ENCODE measurements around the gene LINS1. TPM values are rescaled to one million over a fixed set of nuclear protein-coding genes. Genes with fewer than 3 reads are reported as not detected.

LINS1 gene
- total RNA-seq, 4 donors from 2014 or later = 32.9 to 63.0 (median 53.3) TPM

DNA sequence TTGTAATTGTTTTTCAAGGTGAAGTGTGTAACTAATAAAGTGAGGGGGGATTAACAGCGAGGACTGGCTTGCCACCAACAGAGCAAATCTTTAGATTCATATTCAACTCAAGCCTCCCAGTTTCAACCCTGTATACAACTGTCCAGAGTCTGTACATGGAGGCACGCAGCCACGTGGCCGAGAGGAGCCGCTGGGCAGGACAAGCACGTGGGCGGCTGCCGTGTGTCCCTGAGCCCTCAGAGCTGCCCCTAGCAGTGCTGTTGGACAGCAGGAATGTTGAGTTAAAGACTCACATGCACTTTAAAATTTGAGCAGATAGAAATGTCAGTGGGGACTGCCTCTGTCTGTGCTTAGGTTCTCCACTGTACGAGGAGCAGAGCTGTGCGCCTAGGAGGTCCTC, 29.8 kb upstream of the LINS1 start:
- intact Hi-C loops (cut with DNase I) = loop anchor here (5.0 kb wide), 1 partner anchor 375 kb away; no protein-coding TSS in a partner anchor
- Histone ChIP-seq H3K4me1 (peaks cover 0 to 14% of the 10 kb centered on the region in 2 donors), H3K27me3 (no peaks in the 10 kb centered on the region), H3K36me3 (peaks cover 7 to 8% of the 10 kb centered on the region in 2 donors), H3K4me3 (replicated peaks in 1 of 3) (no peak overlapping the region), H3K9me3 (no peaks in the 10 kb centered on the region), H3K27ac (no peak overlapping the region)
- no peak for TF ChIP-seq POLR2A (IDR thresholded peaks at IDR 0.05)
- TF ChIP-seq, protein P1, sequence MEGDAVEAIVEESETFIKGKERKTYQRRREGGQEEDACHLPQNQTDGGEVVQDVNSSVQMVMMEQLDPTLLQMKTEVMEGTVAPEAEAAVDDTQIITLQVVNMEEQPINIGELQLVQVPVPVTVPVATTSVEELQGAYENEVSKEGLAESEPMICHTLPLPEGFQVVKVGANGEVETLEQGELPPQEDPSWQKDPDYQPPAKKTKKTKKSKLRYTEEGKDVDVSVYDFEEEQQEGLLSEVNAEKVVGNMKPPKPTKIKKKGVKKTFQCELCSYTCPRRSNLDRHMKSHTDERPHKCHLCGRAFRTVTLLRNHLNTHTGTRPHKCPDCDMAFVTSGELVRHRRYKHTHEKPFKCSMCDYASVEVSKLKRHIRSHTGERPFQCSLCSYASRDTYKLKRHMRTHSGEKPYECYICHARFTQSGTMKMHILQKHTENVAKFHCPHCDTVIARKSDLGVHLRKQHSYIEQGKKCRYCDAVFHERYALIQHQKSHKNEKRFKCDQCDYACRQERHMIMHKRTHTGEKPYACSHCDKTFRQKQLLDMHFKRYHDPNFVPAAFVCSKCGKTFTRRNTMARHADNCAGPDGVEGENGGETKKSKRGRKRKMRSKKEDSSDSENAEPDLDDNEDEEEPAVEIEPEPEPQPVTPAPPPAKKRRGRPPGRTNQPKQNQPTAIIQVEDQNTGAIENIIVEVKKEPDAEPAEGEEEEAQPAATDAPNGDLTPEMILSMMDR (IDR thresholded peaks at IDR 0.05) = no peak
- 84 to 87% methylated on average over 10 of the region's 10 CpGs for WGBS, 2 donors
- no peak for DNase-seq

DNA sequence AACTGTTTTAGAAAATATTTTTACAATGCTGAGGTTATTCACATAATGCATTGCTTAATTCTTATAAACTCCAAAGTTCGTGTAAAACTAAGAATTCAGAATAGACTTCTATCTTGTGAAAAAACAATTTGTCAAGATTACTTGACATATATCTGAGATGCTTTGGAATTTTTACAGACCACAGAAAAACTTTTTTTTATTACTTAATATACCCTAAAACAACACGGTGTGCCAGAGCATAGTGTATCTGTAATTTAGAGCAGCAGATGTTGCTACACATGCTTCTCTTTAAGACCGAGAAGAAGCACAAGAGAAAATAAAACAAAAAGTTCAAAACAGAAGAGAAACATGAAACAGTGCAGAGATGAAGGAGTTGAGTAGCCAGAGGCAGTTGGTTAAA, 26.8 kb upstream of the LINS1 start:
- H3K27me3 ChIP-seq = no peaks in the 10 kb centered on the region
- 80 to 84% methylated on average over 3 of the region's 3 CpGs for WGBS, 2 donors
- DNase-seq = no peak
- no peak overlapping the region for H3K27ac ChIP-seq
- TF ChIP-seq, protein P1 (IDR thresholded peaks at IDR 0.05) = no peak
- no peak for TF ChIP-seq POLR2A (IDR thresholded peaks at IDR 0.05)
- H3K4me1 ChIP-seq = peaks cover 0 to 7% of the 10 kb centered on the region in 2 donors
- intact Hi-C loops (cut with DNase I) = loop anchor here (5.0 kb wide), 1 partner anchor 249 kb away; the partner anchor contains the start of gene ALDH1A3
- no peak overlapping the region for H3K4me3 ChIP-seq (replicated peaks in 1 of 3)
- no peaks in the 10 kb centered on the region for H3K9me3 ChIP-seq
- H3K36me3 ChIP-seq = peaks cover 7 to 8% of the 10 kb centered on the region in 2 donors

DNA sequence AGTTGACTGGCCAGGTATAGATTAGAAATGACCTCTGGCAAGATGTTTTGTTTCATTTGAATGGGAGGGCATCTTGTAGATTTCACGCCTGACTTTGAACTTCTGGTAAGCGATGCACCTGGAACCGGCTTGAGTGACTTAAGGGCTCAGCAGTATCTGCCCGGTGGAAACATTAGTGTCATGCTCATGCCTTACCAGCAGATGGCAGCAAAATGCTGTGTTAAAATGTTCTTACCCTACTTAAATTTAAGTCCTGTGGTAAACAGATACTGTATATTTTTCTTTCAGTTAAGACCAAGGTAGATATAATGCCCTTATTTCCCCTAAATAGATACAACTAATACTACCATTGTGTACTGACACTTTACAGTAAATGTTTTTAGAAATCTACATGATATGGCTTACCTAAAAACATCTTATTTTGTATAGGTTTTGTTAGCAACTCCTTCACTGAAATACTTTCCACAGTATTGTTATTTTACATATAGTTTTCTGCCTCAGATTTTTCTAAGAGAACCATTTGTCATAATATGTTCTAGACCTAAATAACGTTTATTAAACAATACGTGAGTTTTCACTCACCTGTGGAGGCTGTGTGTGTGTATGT, 25.9 kb upstream of the LINS1 start:
- H3K4me3 ChIP-seq (replicated peaks in 1 of 3) = no peak overlapping the region
- DNase-seq = peak; percentile 58 to 64
- no peak for TF ChIP-seq POLR2A (IDR thresholded peaks at IDR 0.05)
- TF ChIP-seq, protein P1 (IDR thresholded peaks at IDR 0.05) = peak; percentile 65 to 84 (median 74)
- H3K27me3 ChIP-seq = no peaks in the 10 kb centered on the region
- no peaks in the 10 kb centered on the region for H3K4me1 ChIP-seq
- H3K36me3 ChIP-seq = peaks cover 7 to 8% of the 10 kb centered on the region in 2 donors
- H3K27ac ChIP-seq = no peak overlapping the region
- intact Hi-C loops (cut with DNase I) = loop anchor here (5.0 kb wide), 1 partner anchor 249 kb away; the partner anchor contains the start of gene ALDH1A3
- WGBS, 2 donors = 33 to 36% methylated on average over 6 of the region's 6 CpGs
- no peaks in the 10 kb centered on the region for H3K9me3 ChIP-seq

DNA sequence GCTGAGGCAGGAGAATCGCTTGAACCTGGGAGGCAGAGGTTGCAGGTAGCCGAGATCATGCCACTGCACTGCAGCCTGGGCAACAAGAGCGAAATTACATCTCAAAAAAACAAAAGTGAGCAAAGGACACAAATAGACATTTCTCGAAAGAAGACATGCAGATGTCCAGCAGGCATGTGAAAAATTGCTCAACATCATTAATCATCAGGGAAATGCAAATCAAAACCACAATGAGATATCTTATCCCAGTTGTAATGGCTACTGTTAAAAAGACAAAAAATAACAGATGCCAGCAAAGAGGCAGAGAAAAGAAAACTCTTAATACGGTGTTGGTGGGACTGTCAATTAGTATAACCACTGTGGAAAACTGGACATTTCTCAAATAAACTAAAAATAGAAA, 21.3 kb upstream of the LINS1 start:
- Histone ChIP-seq H3K27me3 (no peaks in the 10 kb centered on the region), H3K27ac (no peak overlapping the region), H3K4me3 (replicated peaks in 1 of 3) (no peak overlapping the region), H3K9me3 (no peaks in the 10 kb centered on the region), H3K36me3 (no peaks in the 10 kb centered on the region), H3K4me1 (no peaks in the 10 kb centered on the region)
- no peak for DNase-seq
- 91 to 93% methylated on average over 5 of the region's 5 CpGs for WGBS, 2 donors
- TF ChIP-seq POLR2A (IDR thresholded peaks at IDR 0.05) = no peak
- TF ChIP-seq, protein P1 (IDR thresholded peaks at IDR 0.05) = no peak
- intact Hi-C loops (cut with DNase I) = no loop called here

DNA sequence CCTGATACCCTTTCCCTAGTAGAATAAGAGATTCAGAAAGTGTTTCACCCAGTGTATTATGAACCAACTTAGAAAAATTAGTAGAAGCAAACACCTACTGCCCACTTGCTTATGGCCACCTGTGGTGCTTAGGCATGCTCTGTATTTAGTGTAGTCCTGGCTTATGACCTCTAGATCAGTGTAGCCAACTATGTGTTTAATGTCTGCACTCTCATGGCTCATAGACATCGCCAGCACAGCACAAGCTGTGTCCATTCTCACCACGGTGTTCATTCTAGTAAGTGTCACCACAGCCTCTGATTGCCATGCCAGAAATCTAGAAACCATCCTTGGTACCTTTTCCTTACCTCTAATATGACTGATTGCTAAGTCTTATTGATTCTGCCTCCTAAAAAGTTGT, 14.7 kb upstream of the LINS1 start:
- no peak for DNase-seq
- H3K9me3 ChIP-seq = no peaks in the 10 kb centered on the region
- intact Hi-C loops (cut with DNase I) = no loop called here
- H3K4me3 ChIP-seq (replicated peaks in 1 of 3) = no peak overlapping the region
- no peaks in the 10 kb centered on the region for H3K4me1 ChIP-seq
- no peak for TF ChIP-seq POLR2A (IDR thresholded peaks at IDR 0.05)
- TF ChIP-seq, protein P1 (IDR thresholded peaks at IDR 0.05) = no peak
- H3K36me3 ChIP-seq = peaks cover 11 to 17% of the 10 kb centered on the region in 2 donors
- H3K27me3 ChIP-seq = no peaks in the 10 kb centered on the region
- H3K27ac ChIP-seq = no peak overlapping the region
- 90 to 98% methylated on average over 2 of the region's 2 CpGs for WGBS, 2 donors
